HG03469 (cell line): ENCODE measurements around the gene NEAT1.
"Not testable (repeated sequence)": the region's sequence is repeated elsewhere in the genome, so short reads cannot be mapped to it uniquely, and the experiment has no call there.

Experiments used
- ATAC-seq: cut with Tn5 transposase; IDR thresholded peaks from one replicate; pipeline ENCODE4 v1.9.1; 2021; ENCODE audit warnings: mild to moderate bottlenecking, moderate library complexity, moderate number of reproducible peaks; ENCODE audit not compliant: unreplicated experiment

Gene NEAT1

GRCh38 chr11:65404638-65405339 is 17.8 kb upstream of the NEAT1 start:
- ATAC-seq = no peak

- ATAC-seq = no peak
Observed at GRCh38 chr11:65410936-65411680, 11.5 kb upstream of the NEAT1 start.

GRCh38 chr11:65411681-65412070 is 10.9 kb upstream of the NEAT1 start:
- no peak for ATAC-seq

- ATAC-seq = no peak
Observed at GRCh38 chr11:65412271-65413076, 10.1 kb upstream of the NEAT1 start.

- not testable (repeated sequence) for ATAC-seq
Observed at GRCh38 chr11:65413077-65413664, 9.4 kb upstream of the NEAT1 start.

- ATAC-seq = no peak
Observed at GRCh38 chr11:65414776-65415498, 7.7 kb upstream of the NEAT1 start.

GRCh38 chr11:65415499-65416340 is 6.9 kb upstream of the NEAT1 start:
- ATAC-seq = no peak

- ATAC-seq = no peak
Observed at GRCh38 chr11:65416341-65416824, 6.2 kb upstream of the NEAT1 start.

- no peak for ATAC-seq
Observed at GRCh38 chr11:65416841-65417701, 5.5 kb upstream of the NEAT1 start.

- no peak for ATAC-seq
Observed at GRCh38 chr11:65417702-65418430, 4.7 kb upstream of the NEAT1 start.

- ATAC-seq = no peak
Observed at GRCh38 chr11:65418431-65418680, 4.2 kb upstream of the NEAT1 start.

- ATAC-seq = no peak
Observed at GRCh38 chr11:65418681-65419459, 3.7 kb upstream of the NEAT1 start.

GRCh38 chr11:65419460-65419771 is 3.2 kb upstream of the NEAT1 start:
- no peak for ATAC-seq

- ATAC-seq = no peak
Observed at GRCh38 chr11:65419772-65420481, 2.7 kb upstream of the NEAT1 start.

GRCh38 chr11:65420506-65420905 is 2.1 kb upstream of the NEAT1 start:
- no peak for ATAC-seq

- ATAC-seq = no peak
Observed at GRCh38 chr11:65420979-65421793, 1.4 kb upstream of the NEAT1 start.
